ENCODE measurements around the gene CACNA1D. TPM values are rescaled to one million over a fixed set of nuclear protein-coding genes. Genes with fewer than 3 reads are reported as not detected.

Gene CACNA1D
- total RNA-seq, 1 donor from 2014 or later = 0.95 TPM

- no peak overlapping the region for H3K4me3 Mint-ChIP-seq (ENCODE audit: unreplicated experiment)
- H3K27me3 Mint-ChIP-seq (ENCODE audit: low read depth) = peaks cover 24% of the 10 kb centered on the region
- no peak overlapping the region for H3K27ac Mint-ChIP-seq (ENCODE audit: unreplicated experiment)
- no peak for TF ChIP-seq CTCF (IDR thresholded peaks at IDR 0.05)
- no peak for DNase-seq (ENCODE audit: low spot score)
- peaks cover 1% of the 10 kb centered on the region for H3K36me3 Mint-ChIP-seq (ENCODE audit: low read depth)
- no peaks in the 10 kb centered on the region for H3K4me1 Mint-ChIP-seq (ENCODE audit: low read depth)
- peaks cover 4% of the 10 kb centered on the region for H3K9me3 Mint-ChIP-seq (ENCODE audit: low read depth)
These were observed 256.1 kb downstream of the CACNA1D start for GRCh38 chr3:53750253-53751210.

GRCh38 chr3:53753518-53754183, 259.2 kb downstream of the CACNA1D start:
- no peak for TF ChIP-seq CTCF (IDR thresholded peaks at IDR 0.05)
- no peaks in the 10 kb centered on the region for H3K36me3 Mint-ChIP-seq (ENCODE audit: low read depth)
- no peaks in the 10 kb centered on the region for H3K9me3 Mint-ChIP-seq (ENCODE audit: low read depth)
- H3K27me3 Mint-ChIP-seq (ENCODE audit: low read depth) = peaks cover 28% of the 10 kb centered on the region
- DNase-seq (ENCODE audit: low spot score) = no peak
- no peak overlapping the region for H3K4me3 Mint-ChIP-seq (ENCODE audit: unreplicated experiment)
- H3K4me1 Mint-ChIP-seq (ENCODE audit: low read depth) = no peaks in the 10 kb centered on the region
- no peak overlapping the region for H3K27ac Mint-ChIP-seq (ENCODE audit: unreplicated experiment)

GRCh38 chr3:53754325-53754724, 259.9 kb downstream of the CACNA1D start:
- no peaks in the 10 kb centered on the region for H3K36me3 Mint-ChIP-seq (ENCODE audit: low read depth)
- H3K9me3 Mint-ChIP-seq (ENCODE audit: low read depth) = no peaks in the 10 kb centered on the region
- no peak for TF ChIP-seq CTCF (IDR thresholded peaks at IDR 0.05)
- no peak for DNase-seq (ENCODE audit: low spot score)
- H3K27me3 Mint-ChIP-seq (ENCODE audit: low read depth) = peaks cover 21% of the 10 kb centered on the region
- no peak overlapping the region for H3K4me3 Mint-ChIP-seq (ENCODE audit: unreplicated experiment)
- no peaks in the 10 kb centered on the region for H3K4me1 Mint-ChIP-seq (ENCODE audit: low read depth)
- H3K27ac Mint-ChIP-seq (ENCODE audit: unreplicated experiment) = no peak overlapping the region

DNA sequence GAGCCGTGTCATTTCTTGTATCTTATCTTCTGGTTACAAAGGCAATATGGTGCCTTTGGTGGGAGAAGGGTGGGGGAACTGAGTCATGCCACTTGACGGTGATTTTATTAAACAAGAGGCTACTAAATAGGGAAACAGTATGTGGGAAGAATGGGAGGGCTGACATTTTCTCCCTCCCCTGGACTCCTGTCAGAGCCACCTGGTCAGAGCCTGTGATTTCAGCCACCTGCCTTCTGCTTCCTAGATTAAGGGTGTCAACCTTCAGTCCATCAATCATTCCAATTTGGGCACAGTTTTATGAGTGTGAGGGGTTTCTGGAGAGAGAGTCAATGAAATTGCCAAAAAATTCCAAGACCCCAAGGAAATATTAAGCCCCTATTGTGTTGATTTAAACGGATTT, 264.4 kb downstream of the CACNA1D start:
- Mint-ChIP-seq H3K36me3 (ENCODE audit: low read depth) (no peaks in the 10 kb centered on the region), H3K27me3 (ENCODE audit: low read depth) (peaks cover 24% of the 10 kb centered on the region), H3K4me1 (ENCODE audit: low read depth) (no peaks in the 10 kb centered on the region), H3K27ac (ENCODE audit: unreplicated experiment) (no peak overlapping the region), H3K4me3 (ENCODE audit: unreplicated experiment) (no peak overlapping the region), H3K9me3 (ENCODE audit: low read depth) (no peaks in the 10 kb centered on the region)
- no peak for TF ChIP-seq CTCF (IDR thresholded peaks at IDR 0.05)
- no peak for DNase-seq (ENCODE audit: low spot score)

GRCh38 chr3:53763353-53763752, 268.9 kb downstream of the CACNA1D start:
- no peak for DNase-seq (ENCODE audit: low spot score)
- Mint-ChIP-seq H3K36me3 (ENCODE audit: low read depth) (no peaks in the 10 kb centered on the region), H3K4me3 (ENCODE audit: unreplicated experiment) (no peak overlapping the region), H3K4me1 (ENCODE audit: low read depth) (no peaks in the 10 kb centered on the region), H3K9me3 (ENCODE audit: low read depth) (no peaks in the 10 kb centered on the region), H3K27ac (ENCODE audit: unreplicated experiment) (no peak overlapping the region), H3K27me3 (ENCODE audit: low read depth) (peaks cover 12% of the 10 kb centered on the region)
- TF ChIP-seq CTCF (IDR thresholded peaks at IDR 0.05) = no peak
